ENCODE measurements around the gene CDH4.

The CDH4 gene

GRCh38 chr20:61897401-61898295 lies 645.6 kb downstream of the CDH4 start:
- Histone ChIP-seq H3K27ac (ENCODE audit: low read depth, low read length) (no peak overlapping the region), H3K9me3 (ENCODE audit: control insufficient read depth in 5 of 5, low read length in 5 of 5) (no peaks in the 10 kb centered on the region), H3K27me3 (ENCODE audit: control insufficient read depth in 5 of 5, insufficient read depth in 4 of 5, low read length in 5 of 5) (peaks cover 19 to 38% (median 29%) of the 10 kb centered on the region in 5 donors), H3K9ac (ENCODE audit: low read length in 5 of 5) (no peak overlapping the region), H3K4me1 (ENCODE audit: control insufficient read depth in 5 of 5, insufficient read depth in 5 of 5, low read length in 5 of 5) (no peaks in the 10 kb centered on the region), H3K36me3 (ENCODE audit: control insufficient read depth in 5 of 5, insufficient read depth in 5 of 5, low read length in 5 of 5) (no peaks in the 10 kb centered on the region), H3K4me3 (ENCODE audit: low read depth in 1 of 5, low read length in 5 of 5) (no peak overlapping the region)

- no peak overlapping the region for H3K9ac ChIP-seq (ENCODE audit: low read length in 5 of 5)
- no peak overlapping the region for H3K27ac ChIP-seq (ENCODE audit: low read depth, low read length)
- H3K9me3 ChIP-seq (ENCODE audit: control insufficient read depth in 5 of 5, low read length in 5 of 5): no peaks in the 10 kb centered on the region
- H3K4me3 ChIP-seq (ENCODE audit: low read depth in 1 of 5, low read length in 5 of 5): no peak overlapping the region
- H3K36me3 ChIP-seq (ENCODE audit: control insufficient read depth in 5 of 5, insufficient read depth in 5 of 5, low read length in 5 of 5): no peaks in the 10 kb centered on the region
- H3K4me1 ChIP-seq (ENCODE audit: control insufficient read depth in 5 of 5, insufficient read depth in 5 of 5, low read length in 5 of 5): no peaks in the 10 kb centered on the region
- peaks cover 19 to 38% (median 29%) of the 10 kb centered on the region in 5 donors for H3K27me3 ChIP-seq (ENCODE audit: control insufficient read depth in 5 of 5, insufficient read depth in 4 of 5, low read length in 5 of 5)
Observed at GRCh38 chr20:61898405-61898804, 646.3 kb downstream of the CDH4 start.

- Histone ChIP-seq H3K27me3 (ENCODE audit: control insufficient read depth in 5 of 5, insufficient read depth in 4 of 5, low read length in 5 of 5) (peaks cover 19 to 45% (median 38%) of the 10 kb centered on the region in 5 donors), H3K36me3 (ENCODE audit: control insufficient read depth in 5 of 5, insufficient read depth in 5 of 5, low read length in 5 of 5) (no peaks in the 10 kb centered on the region), H3K4me1 (ENCODE audit: control insufficient read depth in 5 of 5, insufficient read depth in 5 of 5, low read length in 5 of 5) (no peaks in the 10 kb centered on the region), H3K4me3 (ENCODE audit: low read depth in 1 of 5, low read length in 5 of 5) (no peak overlapping the region), H3K9me3 (ENCODE audit: control insufficient read depth in 5 of 5, low read length in 5 of 5) (no peaks in the 10 kb centered on the region), H3K9ac (ENCODE audit: low read length in 5 of 5) (no peak overlapping the region), H3K27ac (ENCODE audit: low read depth, low read length) (no peak overlapping the region)
Observed at GRCh38 chr20:61900011-61900944, 648.2 kb downstream of the CDH4 start.

- Histone ChIP-seq H3K4me3 (ENCODE audit: low read depth in 1 of 5, low read length in 5 of 5) (no peak overlapping the region), H3K9ac (ENCODE audit: low read length in 5 of 5) (no peak overlapping the region), H3K27me3 (ENCODE audit: control insufficient read depth in 5 of 5, insufficient read depth in 4 of 5, low read length in 5 of 5) (peaks cover 19 to 44% (median 38%) of the 10 kb centered on the region in 5 donors), H3K9me3 (ENCODE audit: control insufficient read depth in 5 of 5, low read length in 5 of 5) (no peaks in the 10 kb centered on the region), H3K4me1 (ENCODE audit: control insufficient read depth in 5 of 5, insufficient read depth in 5 of 5, low read length in 5 of 5) (no peaks in the 10 kb centered on the region), H3K36me3 (ENCODE audit: control insufficient read depth in 5 of 5, insufficient read depth in 5 of 5, low read length in 5 of 5) (no peaks in the 10 kb centered on the region), H3K27ac (ENCODE audit: low read depth, low read length) (no peak overlapping the region)
Observed at GRCh38 chr20:61900945-61901293, 648.9 kb downstream of the CDH4 start.

- no peak overlapping the region for H3K9ac ChIP-seq (ENCODE audit: low read length in 5 of 5)
- H3K27me3 ChIP-seq (ENCODE audit: control insufficient read depth in 5 of 5, insufficient read depth in 4 of 5, low read length in 5 of 5): peaks cover 19 to 48% (median 36%) of the 10 kb centered on the region in 5 donors
- no peak overlapping the region for H3K27ac ChIP-seq (ENCODE audit: low read depth, low read length)
- no peak overlapping the region for H3K4me3 ChIP-seq (ENCODE audit: low read depth in 1 of 5, low read length in 5 of 5)
- no peaks in the 10 kb centered on the region for H3K4me1 ChIP-seq (ENCODE audit: control insufficient read depth in 5 of 5, insufficient read depth in 5 of 5, low read length in 5 of 5)
- no peaks in the 10 kb centered on the region for H3K9me3 ChIP-seq (ENCODE audit: control insufficient read depth in 5 of 5, low read length in 5 of 5)
- no peaks in the 10 kb centered on the region for H3K36me3 ChIP-seq (ENCODE audit: control insufficient read depth in 5 of 5, insufficient read depth in 5 of 5, low read length in 5 of 5)
Observed at GRCh38 chr20:61901392-61902220, 649.5 kb downstream of the CDH4 start.

GRCh38 chr20:61902221-61902869 lies 650.3 kb downstream of the CDH4 start:
- Histone ChIP-seq H3K4me3 (ENCODE audit: low read depth in 1 of 5, low read length in 5 of 5) (no peak overlapping the region), H3K4me1 (ENCODE audit: control insufficient read depth in 5 of 5, insufficient read depth in 5 of 5, low read length in 5 of 5) (no peaks in the 10 kb centered on the region), H3K9ac (ENCODE audit: low read length in 5 of 5) (no peak overlapping the region), H3K27ac (ENCODE audit: low read depth, low read length) (no peak overlapping the region), H3K36me3 (ENCODE audit: control insufficient read depth in 5 of 5, insufficient read depth in 5 of 5, low read length in 5 of 5) (no peaks in the 10 kb centered on the region), H3K27me3 (ENCODE audit: control insufficient read depth in 5 of 5, insufficient read depth in 4 of 5, low read length in 5 of 5) (peaks cover 15 to 44% (median 37%) of the 10 kb centered on the region in 5 donors), H3K9me3 (ENCODE audit: control insufficient read depth in 5 of 5, low read length in 5 of 5) (no peaks in the 10 kb centered on the region)

- no peaks in the 10 kb centered on the region for H3K9me3 ChIP-seq (ENCODE audit: control insufficient read depth in 5 of 5, low read length in 5 of 5)
- no peaks in the 10 kb centered on the region for H3K4me1 ChIP-seq (ENCODE audit: control insufficient read depth in 5 of 5, insufficient read depth in 5 of 5, low read length in 5 of 5)
- no peak overlapping the region for H3K4me3 ChIP-seq (ENCODE audit: low read depth in 1 of 5, low read length in 5 of 5)
- peaks cover 14 to 40% (median 32%) of the 10 kb centered on the region in 5 donors for H3K27me3 ChIP-seq (ENCODE audit: control insufficient read depth in 5 of 5, insufficient read depth in 4 of 5, low read length in 5 of 5)
- H3K9ac ChIP-seq (ENCODE audit: low read length in 5 of 5): no peak overlapping the region
- no peak overlapping the region for H3K27ac ChIP-seq (ENCODE audit: low read depth, low read length)
- H3K36me3 ChIP-seq (ENCODE audit: control insufficient read depth in 5 of 5, insufficient read depth in 5 of 5, low read length in 5 of 5): no peaks in the 10 kb centered on the region
Observed at GRCh38 chr20:61903575-61904340, 651.7 kb downstream of the CDH4 start.

GRCh38 chr20:61904456-61904855 lies 652.4 kb downstream of the CDH4 start:
- no peaks in the 10 kb centered on the region for H3K36me3 ChIP-seq (ENCODE audit: control insufficient read depth in 5 of 5, insufficient read depth in 5 of 5, low read length in 5 of 5)
- H3K27me3 ChIP-seq (ENCODE audit: control insufficient read depth in 5 of 5, insufficient read depth in 4 of 5, low read length in 5 of 5): peaks cover 17 to 40% (median 32%) of the 10 kb centered on the region in 5 donors

More at GRCh38 chr20:61904456-61904855, 652.4 kb downstream of the CDH4 start:
- no peak overlapping the region for H3K9ac ChIP-seq (ENCODE audit: low read length in 5 of 5)
- H3K4me3 ChIP-seq (ENCODE audit: low read depth in 1 of 5, low read length in 5 of 5): no peak overlapping the region
- H3K27ac ChIP-seq (ENCODE audit: low read depth, low read length): no peak overlapping the region
- no peaks in the 10 kb centered on the region for H3K4me1 ChIP-seq (ENCODE audit: control insufficient read depth in 5 of 5, insufficient read depth in 5 of 5, low read length in 5 of 5)
- H3K9me3 ChIP-seq (ENCODE audit: control insufficient read depth in 5 of 5, low read length in 5 of 5): no peaks in the 10 kb centered on the region

Data from subcutaneous abdominal adipose tissue (tissue), 5 donors.